ENCODE results near the gene TGFB3.
"Not testable (repeated sequence)": the region's sequence is repeated elsewhere in the genome, so short reads cannot be mapped to it uniquely, and the experiment has no call there.

Gene TGFB3

DNA sequence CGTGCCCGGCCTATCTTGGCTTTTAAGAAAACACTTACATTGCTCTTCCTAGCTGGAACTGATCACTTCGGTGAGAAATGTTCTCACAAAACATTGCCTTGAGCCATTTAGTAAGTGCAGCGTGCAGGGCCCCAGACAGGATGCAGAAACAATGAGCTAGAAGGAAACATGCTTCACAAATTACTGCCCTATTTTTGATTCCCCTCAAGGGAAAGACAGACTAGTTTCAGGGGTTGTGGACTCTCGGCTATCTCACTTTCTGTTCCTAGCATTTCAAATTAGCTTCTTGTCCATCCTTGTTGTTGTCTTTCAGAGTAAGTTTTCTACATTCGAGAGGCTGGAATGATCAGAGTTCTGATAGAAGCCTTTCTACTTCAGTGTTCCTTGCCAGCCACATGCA, 21.6 kb downstream of the TGFB3 start:
- DNase-seq (ENCODE audit: low spot score): no peak

DNA sequence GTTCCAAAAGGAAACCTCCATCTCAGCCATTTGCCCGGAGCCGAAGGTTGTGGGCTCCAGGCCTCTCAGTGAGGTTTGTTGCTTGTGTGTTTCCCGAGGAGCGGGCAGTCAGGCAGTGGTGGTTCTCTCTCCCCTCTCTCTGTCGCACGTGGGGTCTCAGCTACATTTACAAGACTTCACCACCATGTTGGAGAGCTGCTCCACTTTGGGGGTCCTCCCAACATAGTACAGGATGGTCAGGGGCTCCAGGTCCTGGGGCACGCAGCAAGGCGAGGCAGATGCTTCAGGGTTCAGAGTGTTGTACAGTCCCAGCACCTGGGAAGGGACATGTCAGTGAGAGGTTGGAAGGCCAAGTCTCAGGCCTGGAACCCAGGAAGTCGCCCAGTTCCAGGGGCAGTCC, 22.8 kb downstream of the TGFB3 start:
- DNase-seq (ENCODE audit: low spot score): no peak

DNA sequence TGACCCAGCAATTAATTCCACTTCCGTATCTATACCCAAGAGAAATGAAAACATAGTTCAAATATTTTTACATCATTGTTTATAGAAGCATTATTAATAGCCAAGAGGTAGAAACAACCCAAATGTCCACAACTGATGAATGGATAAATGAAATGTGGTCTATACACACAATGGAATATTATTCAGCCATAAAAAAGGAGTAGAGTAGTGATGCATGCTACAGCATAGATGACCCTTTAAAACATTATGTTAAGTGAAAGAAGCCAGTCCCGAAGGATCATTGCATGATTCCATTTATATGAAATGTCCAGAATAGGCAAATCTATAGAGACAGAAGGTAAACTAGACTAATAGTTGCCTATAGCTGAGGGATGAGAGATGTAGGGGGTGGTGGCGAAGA, 29.3 kb downstream of the TGFB3 start:
- no peak for DNase-seq (ENCODE audit: low spot score)

DNA sequence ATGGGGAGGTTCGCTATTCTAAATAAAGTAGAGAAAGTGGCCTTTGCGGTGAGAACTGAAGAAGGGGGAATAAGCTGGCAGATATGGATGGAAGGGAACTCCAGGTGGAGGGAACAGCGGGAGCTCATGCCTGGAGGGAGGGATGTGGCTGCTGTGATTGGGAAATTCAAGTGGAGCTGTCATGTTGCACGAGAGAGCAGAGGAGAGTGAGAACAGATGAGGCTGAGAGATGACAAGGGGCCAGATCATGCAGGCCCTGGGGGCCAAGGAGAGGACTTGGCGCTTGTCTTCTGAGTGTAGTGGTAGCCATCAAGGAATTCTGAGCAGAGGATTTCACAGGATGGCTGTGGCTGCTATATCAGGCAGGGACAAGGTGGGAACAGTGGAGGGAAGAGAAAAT, 35.0 kb downstream of the TGFB3 start:
- DNase-seq (ENCODE audit: low spot score): no peak

DNA sequence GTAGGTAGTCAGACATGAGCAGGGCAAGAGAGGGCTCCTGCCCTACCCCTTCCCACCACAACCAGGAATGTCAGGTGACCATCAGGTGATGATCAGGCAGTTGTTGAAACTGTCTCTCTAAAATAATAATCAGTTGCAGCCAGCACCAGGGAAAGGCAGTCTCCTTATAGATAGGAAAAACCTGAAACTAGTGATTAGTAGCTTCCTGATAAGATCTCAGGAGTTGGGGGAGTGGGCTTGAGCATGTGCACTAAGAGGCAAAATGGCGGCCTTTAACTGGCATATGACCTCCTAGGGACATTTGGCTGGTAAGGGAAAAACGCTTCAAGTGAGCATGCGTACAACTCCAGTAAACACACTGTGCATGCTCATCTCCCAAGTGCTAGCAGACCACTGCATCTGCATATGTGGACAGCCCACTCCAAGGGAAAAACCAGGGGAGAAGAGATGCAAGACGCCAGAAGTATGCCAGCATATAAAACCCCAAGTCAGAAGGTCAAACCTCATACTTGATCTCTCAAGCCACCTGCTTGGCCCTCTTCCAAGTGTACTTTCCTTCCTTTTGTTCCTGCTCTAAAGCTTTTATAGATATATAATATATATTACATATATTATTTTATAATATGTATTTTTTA, 37.1 kb downstream of the TGFB3 start:
- no peak for DNase-seq (ENCODE audit: low spot score)

DNA sequence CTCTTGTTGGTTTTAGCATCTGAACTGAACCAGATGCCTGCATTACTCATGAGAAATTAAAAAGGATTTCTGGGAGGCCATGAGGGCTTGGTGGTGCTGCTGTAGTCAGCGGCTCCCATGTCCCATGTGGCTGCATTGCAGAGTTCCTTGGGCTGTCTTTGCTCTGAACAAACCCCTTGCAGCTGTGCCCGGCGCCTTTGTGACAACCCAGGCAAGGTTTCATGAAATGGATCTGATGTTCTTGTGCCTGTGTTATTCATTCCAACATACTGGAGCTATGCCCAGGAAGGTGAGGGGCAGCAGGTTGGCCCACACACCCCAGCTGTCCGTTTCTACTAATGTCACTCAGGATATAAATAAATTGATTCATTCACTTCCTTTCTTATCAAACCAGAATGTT, 40.8 kb downstream of the TGFB3 start:
- no peak for DNase-seq (ENCODE audit: low spot score)

DNA sequence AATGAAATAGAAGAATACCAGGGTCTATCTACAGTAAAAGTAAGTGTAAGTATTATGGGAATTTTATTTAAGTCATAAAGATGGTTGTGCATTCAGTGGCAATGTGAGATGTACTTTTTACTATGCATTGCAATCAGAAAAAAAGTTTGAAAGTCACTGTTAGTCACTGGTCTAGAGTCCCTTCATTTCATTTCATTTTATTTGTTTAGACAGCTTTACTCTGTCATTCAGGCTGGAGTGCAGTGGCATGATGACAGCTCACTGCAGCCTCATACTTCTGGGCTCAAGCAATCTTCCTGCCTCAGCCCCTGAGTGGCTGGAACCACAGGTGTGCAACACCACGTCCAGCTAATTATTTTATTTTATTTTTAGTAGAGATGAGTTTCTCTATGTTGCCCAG, 42.6 kb downstream of the TGFB3 start:
- DNase-seq (ENCODE audit: low spot score): no peak

DNA sequence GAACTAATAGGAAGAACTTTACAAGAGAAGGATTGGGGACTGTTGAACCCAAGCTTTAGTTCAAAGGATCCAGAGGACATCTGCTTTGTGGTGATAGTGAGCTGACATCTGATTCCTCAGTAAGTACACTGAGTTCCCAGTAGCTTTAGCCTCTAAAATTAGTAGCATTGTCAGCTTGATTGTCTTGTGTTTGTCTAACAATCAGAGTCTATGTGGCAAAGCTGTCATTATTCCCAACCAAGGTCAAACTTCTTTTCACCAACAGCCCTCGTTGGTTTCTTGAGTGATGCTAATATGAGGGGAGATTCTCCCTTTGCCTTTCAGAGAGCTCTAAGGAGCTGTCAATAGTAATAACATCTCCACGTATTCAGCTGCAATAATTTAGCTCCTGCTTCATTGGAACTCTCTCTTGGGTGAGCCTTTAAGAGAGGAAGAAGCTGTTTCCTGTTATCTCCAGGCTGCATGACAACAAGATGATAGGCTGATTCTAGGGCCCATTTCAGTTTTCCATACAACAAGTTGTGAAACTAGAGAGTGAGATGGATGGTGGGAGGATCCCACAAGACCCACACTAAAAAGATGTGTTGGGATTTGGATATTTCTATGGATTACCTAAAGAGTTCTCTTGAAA, 46.7 kb downstream of the TGFB3 start:
- no peak for DNase-seq (ENCODE audit: low spot score)

DNA sequence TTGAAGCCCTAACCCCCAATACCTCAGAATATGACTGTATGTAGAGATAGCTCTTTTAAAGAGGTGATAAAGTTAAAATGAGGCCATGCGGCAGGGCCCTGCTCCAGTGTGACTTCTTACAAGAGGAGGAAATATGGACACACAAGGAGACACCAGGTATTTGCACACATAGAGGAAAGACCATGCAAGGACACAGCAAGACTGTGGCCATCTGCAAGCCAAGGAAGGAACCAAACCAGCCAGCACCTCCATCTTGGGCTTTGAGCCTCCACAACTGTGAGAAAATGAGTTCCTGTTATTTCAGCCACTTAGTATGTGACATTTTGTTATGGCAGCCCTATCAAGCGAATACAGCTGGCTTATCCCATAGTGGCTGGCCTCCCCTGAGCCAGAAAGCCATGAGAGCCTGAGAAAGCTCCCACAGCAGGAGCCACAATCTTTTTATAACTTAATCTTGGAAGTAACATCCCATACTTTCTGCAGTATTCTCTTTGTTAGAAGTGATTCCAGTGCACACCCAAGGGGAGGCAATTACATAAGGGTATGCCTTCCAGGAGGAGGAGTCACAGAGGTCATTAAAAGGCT, 48.0 kb downstream of the TGFB3 start:
- no peak for DNase-seq (ENCODE audit: low spot score)

DNA sequence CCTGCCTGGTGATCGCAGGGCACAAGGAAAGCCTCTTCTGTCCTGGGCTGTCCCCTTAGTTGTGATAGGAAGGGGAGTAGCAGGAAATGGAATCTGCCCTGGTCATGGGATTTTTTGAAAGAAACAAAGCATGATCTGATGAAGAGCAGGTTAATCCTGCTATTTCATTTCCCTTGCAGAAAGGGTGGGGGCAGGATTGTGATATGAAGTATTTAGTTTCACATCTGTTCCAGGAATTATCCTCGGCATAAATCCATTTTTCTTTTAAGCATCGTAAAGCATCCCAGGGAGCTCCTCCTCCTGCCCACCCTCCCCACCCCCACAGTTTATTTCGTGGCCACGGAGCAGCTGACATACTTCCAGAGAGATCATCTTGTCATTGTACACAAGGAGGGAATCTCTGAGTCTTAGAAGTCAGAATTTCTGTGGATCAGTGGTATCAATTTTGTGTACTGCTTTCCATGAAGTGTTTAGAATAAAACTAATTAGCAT, 53.1 kb downstream of the TGFB3 start:
- DNase-seq (ENCODE audit: low spot score): no peak

DNA sequence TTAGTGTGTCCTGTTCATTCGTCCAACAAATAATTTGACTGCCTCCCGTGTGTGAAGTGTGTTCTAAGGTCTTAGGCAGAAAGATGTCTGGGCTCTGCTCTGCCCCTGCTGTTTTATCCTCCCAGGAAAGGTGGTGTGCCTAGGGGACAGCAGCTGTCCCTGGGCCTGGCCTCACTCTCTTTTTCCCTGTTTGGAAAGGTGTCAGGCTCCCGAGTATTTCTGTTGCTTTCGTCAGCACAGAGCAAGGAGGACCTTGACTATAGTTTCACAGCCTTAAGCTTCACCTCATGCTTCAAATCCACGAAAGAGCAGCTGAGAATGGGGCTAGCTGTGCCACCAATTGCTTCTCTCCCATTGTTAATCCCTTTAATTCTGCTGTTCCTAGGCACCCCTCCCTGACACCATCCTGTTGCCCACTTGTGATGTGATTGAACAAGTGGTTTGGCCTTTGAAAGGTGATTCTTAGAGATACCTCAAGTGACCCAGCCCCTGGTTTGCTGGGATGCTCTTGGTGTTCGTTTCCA, 54.2 kb downstream of the TGFB3 start:
- DNase-seq (ENCODE audit: low spot score): no peak

DNA sequence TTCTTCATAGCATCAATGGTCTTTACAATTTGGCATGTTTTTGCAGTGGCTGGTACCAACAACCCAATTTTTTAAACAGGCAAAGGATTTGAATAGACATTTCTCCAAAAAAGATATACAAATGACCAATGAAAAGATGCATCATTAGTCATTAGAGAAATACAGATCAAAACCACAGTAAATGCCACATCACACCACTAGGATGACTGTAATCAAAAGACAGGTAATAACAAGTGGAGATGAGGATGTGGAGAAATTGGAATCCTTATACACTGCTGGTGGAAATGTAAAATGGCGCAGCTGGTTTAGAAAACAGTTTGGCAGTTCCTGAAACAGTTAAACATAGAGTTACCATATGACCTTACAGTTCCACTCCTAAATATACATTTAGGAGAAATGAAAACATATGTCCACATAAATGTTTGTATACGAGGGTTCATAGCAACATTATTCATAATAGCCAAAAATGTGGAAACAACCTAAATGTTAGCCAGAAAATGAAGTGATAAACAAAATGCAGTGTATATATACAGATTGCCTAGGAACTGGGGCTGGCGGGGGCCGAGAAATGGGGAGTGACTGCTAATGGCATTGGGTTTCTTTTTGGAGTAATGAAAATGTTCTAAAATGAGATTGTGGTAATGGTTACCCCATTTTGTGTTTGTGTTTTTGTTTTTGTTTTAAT, 55.2 kb downstream of the TGFB3 start:
- no peak for DNase-seq (ENCODE audit: low spot score)

DNA sequence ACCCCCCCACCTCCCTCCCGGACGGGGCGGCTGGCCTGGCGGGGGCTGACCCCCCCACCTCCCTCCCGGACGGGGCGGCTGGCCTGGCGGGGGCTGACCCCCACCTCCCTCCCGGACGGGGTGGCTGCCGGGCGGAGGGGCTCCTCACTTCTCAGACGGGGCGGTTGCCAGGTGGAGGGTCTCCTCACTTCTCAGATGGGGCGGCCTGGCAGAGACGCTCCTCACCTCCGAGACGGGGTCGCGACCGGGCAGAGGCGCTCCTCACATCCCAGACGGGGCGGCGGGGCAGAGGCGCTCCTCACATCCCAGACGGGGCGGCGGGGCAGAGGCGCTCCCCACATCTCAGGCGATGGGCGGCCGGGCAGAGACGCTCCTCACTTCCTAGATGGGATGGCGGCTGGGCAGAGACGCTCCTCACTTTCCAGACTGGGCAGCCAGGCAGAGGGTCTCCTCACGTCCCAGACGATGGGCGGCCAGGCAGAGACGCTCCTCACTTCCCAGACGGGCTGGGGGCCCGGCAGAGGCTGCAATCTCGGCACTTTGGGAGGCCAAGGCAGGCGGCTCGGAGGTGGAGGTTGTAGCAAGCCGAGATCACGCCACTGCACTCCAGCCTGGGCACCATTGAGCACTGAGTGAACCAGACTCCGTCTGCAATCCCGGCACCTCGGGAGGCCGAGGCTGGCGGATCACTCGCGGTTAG, 56.5 kb downstream of the TGFB3 start:
- not testable (repeated sequence) for DNase-seq (ENCODE audit: low spot score)

DNA sequence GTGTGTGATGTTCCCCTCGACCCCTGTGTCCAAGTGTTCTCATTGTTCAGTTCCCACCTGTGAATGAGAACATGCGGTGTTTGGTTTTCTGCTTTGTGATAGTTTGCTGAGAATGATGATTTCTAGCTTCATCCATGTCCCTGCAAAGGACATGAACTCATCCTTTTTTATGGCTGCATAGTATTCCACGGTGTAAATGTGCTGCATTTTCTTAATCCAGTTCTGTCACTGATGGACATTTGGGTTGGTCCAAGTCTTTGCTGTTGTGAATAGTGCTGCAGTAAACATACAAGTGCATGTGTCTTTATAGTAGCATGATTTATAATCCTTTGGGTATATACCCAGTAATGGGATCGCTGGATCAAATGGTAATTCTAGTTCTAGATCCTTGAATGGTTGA, 61.4 kb downstream of the TGFB3 start:
- not testable (repeated sequence) for DNase-seq (ENCODE audit: low spot score)

DNA sequence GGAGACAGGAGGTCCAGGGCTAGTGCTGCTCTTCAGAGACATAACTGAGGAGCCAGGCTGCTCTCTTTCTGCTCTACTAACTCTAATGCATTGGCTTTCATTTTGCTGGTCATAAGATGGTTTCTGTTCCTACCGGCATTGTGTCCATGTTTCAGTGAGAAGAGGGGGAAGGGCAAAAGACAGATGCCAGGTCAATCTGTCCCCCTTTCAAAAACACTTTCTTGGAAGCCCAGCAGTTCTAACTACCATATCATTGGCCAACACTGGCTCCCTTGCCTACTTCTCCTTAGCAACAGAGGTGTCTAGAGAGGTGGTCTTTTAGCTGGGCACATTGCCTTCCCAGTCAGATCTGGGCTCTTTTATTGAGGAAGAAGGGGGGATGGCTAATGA, 63.9 kb downstream of the TGFB3 start:
- DNase-seq (ENCODE audit: low spot score): no peak

DNA sequence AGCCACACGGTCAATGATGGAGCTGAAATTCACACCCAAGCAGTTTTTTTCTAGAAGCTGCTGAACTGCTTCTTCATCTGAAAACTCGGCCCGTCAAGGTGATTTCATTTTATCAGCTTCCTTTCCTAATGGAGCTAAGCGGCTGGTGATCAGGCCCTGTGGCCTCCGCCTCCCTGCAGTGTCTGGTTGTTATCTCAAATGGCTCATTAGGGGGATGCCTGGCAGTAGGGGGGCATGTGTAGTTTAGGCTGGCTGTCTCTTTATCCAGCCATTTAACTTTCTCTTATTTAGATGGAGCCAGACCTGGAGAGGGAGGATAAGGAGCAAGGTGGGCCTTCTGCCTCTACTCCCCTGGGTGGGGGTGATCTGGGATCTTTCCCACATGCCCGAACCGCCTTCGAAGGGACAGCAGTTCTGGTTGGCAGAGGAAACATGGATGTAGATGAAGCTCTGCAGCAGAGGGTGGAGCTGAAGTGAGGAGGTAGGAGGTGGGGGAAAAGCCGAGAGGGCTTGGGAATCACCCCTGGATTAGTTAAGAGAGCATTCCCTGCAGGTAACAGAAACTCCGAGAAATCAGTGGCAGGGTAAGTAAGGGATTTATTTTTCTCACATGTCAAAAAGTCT, 64.4 kb downstream of the TGFB3 start:
- no peak for DNase-seq (ENCODE audit: low spot score)

DNA sequence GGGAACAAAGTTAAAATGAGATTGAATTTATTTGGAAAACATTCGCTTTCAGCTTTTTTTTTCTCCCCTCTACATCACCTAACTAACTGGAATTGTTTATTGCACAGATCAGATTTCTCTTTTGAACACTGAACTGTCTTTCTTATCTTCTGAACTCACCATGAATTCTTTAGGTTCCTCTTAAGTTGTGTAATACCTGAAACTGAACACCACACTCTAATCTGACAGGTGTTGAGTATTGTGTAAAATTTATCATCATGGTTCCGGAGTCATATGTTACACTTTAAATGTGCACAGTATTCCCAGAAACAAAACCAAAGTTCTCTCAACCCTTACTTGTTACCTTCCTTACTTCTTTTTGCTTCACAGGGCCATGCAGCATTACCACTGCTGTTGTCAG, 66.8 kb downstream of the TGFB3 start:
- DNase-seq (ENCODE audit: low spot score): no peak

DNA sequence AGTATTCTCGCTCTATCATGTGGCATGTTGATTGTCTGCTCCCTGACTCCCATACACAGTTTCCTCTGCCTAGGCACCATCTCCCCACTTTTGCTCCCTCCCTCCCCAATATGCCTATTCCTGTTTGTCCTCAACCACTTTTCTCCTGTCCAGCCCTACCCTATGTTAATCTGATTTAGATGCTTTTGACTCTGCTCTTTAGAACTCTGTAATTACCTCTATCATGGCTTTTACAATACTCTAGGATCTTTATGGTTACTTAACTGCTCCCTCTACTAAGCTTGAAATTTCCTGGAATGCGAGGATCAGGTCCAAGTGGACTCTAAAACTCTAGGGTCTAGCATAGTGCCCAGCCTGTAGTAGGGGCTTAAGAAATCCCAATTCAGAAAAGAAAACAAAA, 68.6 kb downstream of the TGFB3 start:
- no peak for DNase-seq (ENCODE audit: low spot score)

DNA sequence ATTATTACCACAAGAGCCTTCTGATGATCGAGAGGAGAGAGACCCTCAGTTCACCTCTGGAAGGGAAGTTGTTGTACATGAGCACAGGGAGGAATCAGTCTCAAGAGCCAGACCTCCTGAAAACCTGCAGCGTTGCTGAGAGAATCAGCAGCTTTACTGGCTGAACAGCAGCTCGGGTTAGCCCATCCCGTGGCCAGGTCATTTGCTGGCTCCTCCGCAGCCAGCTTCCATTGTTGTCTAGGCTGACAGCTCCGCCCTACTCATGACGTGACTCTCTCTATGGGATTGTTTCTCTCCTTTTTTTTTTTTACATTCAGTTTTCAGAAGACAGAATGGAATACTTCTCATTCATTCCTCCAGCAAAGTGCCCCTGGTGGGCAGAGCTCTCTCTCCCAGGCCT, 69.9 kb downstream of the TGFB3 start:
- DNase-seq (ENCODE audit: low spot score): no peak

DNA sequence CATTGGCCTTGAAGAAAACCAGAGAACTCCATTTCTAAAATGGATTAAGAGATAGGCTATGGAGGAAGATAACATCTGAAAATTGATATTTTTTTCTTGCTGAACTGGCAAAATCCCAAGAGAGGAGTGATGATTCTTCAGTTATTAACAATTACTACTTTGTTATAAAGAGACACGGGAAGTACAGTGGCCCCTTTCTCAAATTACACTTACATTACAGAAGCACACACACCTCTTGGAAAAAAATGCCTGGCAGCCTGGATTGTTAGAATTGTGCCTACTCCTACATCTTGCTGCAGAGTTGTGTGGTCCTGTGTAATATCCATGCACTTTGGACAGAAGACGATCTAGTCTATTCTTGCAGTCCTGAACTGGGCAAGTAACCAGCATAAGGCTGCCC, 71.7 kb downstream of the TGFB3 start:
- no peak for DNase-seq (ENCODE audit: low spot score)

DNA sequence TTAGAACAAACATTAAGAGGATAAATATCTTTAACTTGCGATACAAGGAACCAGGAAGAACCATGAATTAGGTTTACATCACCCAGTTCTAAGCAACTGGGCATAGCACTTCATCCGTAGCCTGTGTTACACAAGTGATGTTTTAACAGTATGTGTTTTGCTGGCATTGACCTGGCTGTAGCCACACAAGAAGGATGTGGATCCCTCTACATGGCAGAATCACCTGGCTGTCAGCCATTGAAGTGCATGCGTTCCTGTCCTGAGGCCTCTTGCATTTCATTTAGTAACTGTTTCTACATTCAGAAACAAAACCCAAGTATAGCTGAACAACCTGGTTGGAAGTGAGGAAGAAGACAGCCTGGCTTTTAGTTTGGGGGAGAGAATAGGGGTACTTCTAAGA, 72.2 kb downstream of the TGFB3 start:
- no peak for DNase-seq (ENCODE audit: low spot score)

All from CD4-positive, alpha-beta T cell treated with Interleukin-15 for 4 hours (primary cell).